Measurements from ENCODE around the gene SDE2.
"Not testable (repeated sequence)": the region's sequence is repeated elsewhere in the genome, so short reads cannot be mapped to it uniquely, and the experiment has no call there.

The SDE2 gene

GRCh38 chr1:225942574-225942973 is 56.6 kb downstream of the SDE2 start:
- DNase-seq (ENCODE audit: low read depth): no peak

GRCh38 chr1:225941942-225942222 is 57.3 kb downstream of the SDE2 start:
- DNase-seq (ENCODE audit: low read depth): no peak

- no peak for DNase-seq (ENCODE audit: low read depth)
Measured at GRCh38 chr1:225941187-225941941, 57.8 kb downstream of the SDE2 start, which contains the start of gene LEFTY2. LEFTY2 (minus strand) TSS chr1:225941220; CDS start chr1:225941140, 80 bp downstream.

GRCh38 chr1:225940385-225941151 is 58.6 kb downstream of the SDE2 start:
- DNase-seq (ENCODE audit: low read depth): no peak

- DNase-seq (ENCODE audit: low read depth): not testable (repeated sequence)
Measured at GRCh38 chr1:225939939-225940310, 59.2 kb downstream of the SDE2 start.

GRCh38 chr1:225939097-225939938 is 59.8 kb downstream of the SDE2 start:
- DNase-seq (ENCODE audit: low read depth): not testable (repeated sequence)

- DNase-seq (ENCODE audit: low read depth): no peak
Measured at GRCh38 chr1:225937048-225937968, 61.8 kb downstream of the SDE2 start.

- DNase-seq (ENCODE audit: low read depth): no peak
Measured at GRCh38 chr1:225936523-225936922, 62.6 kb downstream of the SDE2 start.

GRCh38 chr1:225936086-225936485 is 63.1 kb downstream of the SDE2 start:
- not testable (repeated sequence) for DNase-seq (ENCODE audit: low read depth)

- no peak for DNase-seq (ENCODE audit: low read depth)
Measured at GRCh38 chr1:225934711-225935110, 64.4 kb downstream of the SDE2 start.

- DNase-seq (ENCODE audit: low read depth): no peak
Measured at GRCh38 chr1:225933072-225933471, 66.1 kb downstream of the SDE2 start.
